Measurements from ENCODE around the gene RNF208. TPM values are rescaled to one million over a fixed set of nuclear protein-coding genes. Genes with fewer than 3 reads are reported as not detected.
"Not testable (repeated sequence)": the region's sequence is repeated elsewhere in the genome, so short reads cannot be mapped to it uniquely, and the experiment has no call there.

Gene RNF208
- total RNA-seq, 1 donor from 2014 or later = not detected

GRCh38 chr9:137240318-137240840 lies 18.3 kb upstream of the RNF208 start:
- H3K9ac ChIP-seq (ENCODE audit: low read depth in 1 of 3, low read length in 3 of 3) = peak overlapping the region; percentile 74 to 88 (median 75)
- peak overlapping the region; percentile 95 for H3K27ac ChIP-seq (ENCODE audit: low read depth, low read length)
- peaks cover 0 to 3% (median 0%) of the 10 kb centered on the region in 3 donors for H3K27me3 ChIP-seq (ENCODE audit: control insufficient read depth in 3 of 3, insufficient read depth in 3 of 3, low read length in 3 of 3)
- H3K4me1 ChIP-seq (ENCODE audit: control insufficient read depth in 3 of 3, insufficient read depth in 3 of 3, low read length in 3 of 3) = peaks cover 67 to 78% (median 69%) of the 10 kb centered on the region in 3 donors
- H3K4me3 ChIP-seq (ENCODE audit: low read length in 3 of 3) = peak overlapping the region; percentile 60 to 80 (median 79)
- peaks cover 18 to 24% (median 20%) of the 10 kb centered on the region in 3 donors for H3K36me3 ChIP-seq (ENCODE audit: control insufficient read depth in 3 of 3, insufficient read depth in 3 of 3, low read length in 3 of 3)
- no peaks in the 10 kb centered on the region for H3K9me3 ChIP-seq (ENCODE audit: control insufficient read depth in 3 of 3, low read length in 3 of 3)

GRCh38 chr9:137239541-137240200 lies 17.6 kb upstream of the RNF208 start:
- H3K9me3 ChIP-seq (ENCODE audit: control insufficient read depth in 3 of 3, low read length in 3 of 3); H3K27me3 ChIP-seq (ENCODE audit: control insufficient read depth in 3 of 3, insufficient read depth in 3 of 3, low read length in 3 of 3): not testable (repeated sequence)
- peak overlapping the region; percentile 60 to 80 (median 79) for H3K4me3 ChIP-seq (ENCODE audit: low read length in 3 of 3)
- peak overlapping the region; percentile 95 for H3K27ac ChIP-seq (ENCODE audit: low read depth, low read length)
- H3K36me3 ChIP-seq (ENCODE audit: control insufficient read depth in 3 of 3, insufficient read depth in 3 of 3, low read length in 3 of 3) = peaks cover 18 to 24% (median 20%) of the 10 kb centered on the region in 3 donors
- H3K4me1 ChIP-seq (ENCODE audit: control insufficient read depth in 3 of 3, insufficient read depth in 3 of 3, low read length in 3 of 3) = peaks cover 64 to 74% (median 66%) of the 10 kb centered on the region in 3 donors
- H3K9ac ChIP-seq (ENCODE audit: low read depth in 1 of 3, low read length in 3 of 3) = peak overlapping the region; percentile 74 to 88 (median 75)

- peaks cover 0 to 17% (median 9%) of the 10 kb centered on the region in 3 donors for H3K27me3 ChIP-seq (ENCODE audit: control insufficient read depth in 3 of 3, insufficient read depth in 3 of 3, low read length in 3 of 3)
- peaks cover 10 to 14% (median 12%) of the 10 kb centered on the region in 3 donors for H3K36me3 ChIP-seq (ENCODE audit: control insufficient read depth in 3 of 3, insufficient read depth in 3 of 3, low read length in 3 of 3)
- H3K27ac ChIP-seq (ENCODE audit: low read depth, low read length) = peak overlapping the region; percentile 81
- H3K4me3 ChIP-seq (ENCODE audit: low read length in 3 of 3) = peak overlapping the region in 1 of 3 donors; percentile 43
- no peaks in the 10 kb centered on the region for H3K9me3 ChIP-seq (ENCODE audit: control insufficient read depth in 3 of 3, low read length in 3 of 3)
- H3K4me1 ChIP-seq (ENCODE audit: control insufficient read depth in 3 of 3, insufficient read depth in 3 of 3, low read length in 3 of 3) = peaks cover 47 to 58% (median 52%) of the 10 kb centered on the region in 3 donors
- peak overlapping the region; percentile 64 to 74 (median 68) for H3K9ac ChIP-seq (ENCODE audit: low read depth in 1 of 3, low read length in 3 of 3)
Measured at GRCh38 chr9:137237759-137238726, 16.0 kb upstream of the RNF208 start.

- Histone ChIP-seq H3K36me3 (ENCODE audit: control insufficient read depth in 3 of 3, insufficient read depth in 3 of 3, low read length in 3 of 3) (peaks cover under 1 to 4% (median 1%) of the 10 kb centered on the region in 3 donors), H3K9ac (ENCODE audit: low read depth in 1 of 3, low read length in 3 of 3) (peak overlapping the region; percentile 64 to 74 (median 68)), H3K9me3 (ENCODE audit: control insufficient read depth in 3 of 3, low read length in 3 of 3) (no peaks in the 10 kb centered on the region), H3K27me3 (ENCODE audit: control insufficient read depth in 3 of 3, insufficient read depth in 3 of 3, low read length in 3 of 3) (peaks cover 0 to 21% (median 16%) of the 10 kb centered on the region in 3 donors), H3K4me1 (ENCODE audit: control insufficient read depth in 3 of 3, insufficient read depth in 3 of 3, low read length in 3 of 3) (peaks cover 37 to 47% (median 43%) of the 10 kb centered on the region in 3 donors), H3K27ac (ENCODE audit: low read depth, low read length) (peak overlapping the region; percentile 81), H3K4me3 (ENCODE audit: low read length in 3 of 3) (peak overlapping the region; percentile 48 to 64 (median 61))
Measured at GRCh38 chr9:137236936-137237421, 14.9 kb upstream of the RNF208 start.

GRCh38 chr9:137236238-137236935 lies 14.3 kb upstream of the RNF208 start:
- H3K36me3 ChIP-seq (ENCODE audit: control insufficient read depth in 3 of 3, insufficient read depth in 3 of 3, low read length in 3 of 3) = no peaks in the 10 kb centered on the region
- H3K4me1 ChIP-seq (ENCODE audit: control insufficient read depth in 3 of 3, insufficient read depth in 3 of 3, low read length in 3 of 3) = peaks cover 36 to 45% (median 42%) of the 10 kb centered on the region in 3 donors
- H3K9ac ChIP-seq (ENCODE audit: low read depth in 1 of 3, low read length in 3 of 3) = peak overlapping the region; percentile 64 to 74 (median 68)
- peak overlapping the region; percentile 48 to 64 (median 61) for H3K4me3 ChIP-seq (ENCODE audit: low read length in 3 of 3)
- peak overlapping the region; percentile 81 for H3K27ac ChIP-seq (ENCODE audit: low read depth, low read length)
- no peaks in the 10 kb centered on the region for H3K9me3 ChIP-seq (ENCODE audit: control insufficient read depth in 3 of 3, low read length in 3 of 3)
- peaks cover 1 to 27% (median 22%) of the 10 kb centered on the region in 3 donors for H3K27me3 ChIP-seq (ENCODE audit: control insufficient read depth in 3 of 3, insufficient read depth in 3 of 3, low read length in 3 of 3)

- Histone ChIP-seq H3K4me3 (ENCODE audit: low read length in 3 of 3) (peak overlapping the region in 2 of 3 donors; percentile 56 to 61), H3K9me3 (ENCODE audit: control insufficient read depth in 3 of 3, low read length in 3 of 3) (no peaks in the 10 kb centered on the region), H3K27me3 (ENCODE audit: control insufficient read depth in 3 of 3, insufficient read depth in 3 of 3, low read length in 3 of 3) (peaks cover 7 to 35% (median 30%) of the 10 kb centered on the region in 3 donors), H3K9ac (ENCODE audit: low read depth in 1 of 3, low read length in 3 of 3) (peak overlapping the region; percentile 33 to 74 (median 64)), H3K4me1 (ENCODE audit: control insufficient read depth in 3 of 3, insufficient read depth in 3 of 3, low read length in 3 of 3) (peaks cover 36 to 45% (median 42%) of the 10 kb centered on the region in 3 donors), H3K27ac (ENCODE audit: low read depth, low read length) (no peak overlapping the region), H3K36me3 (ENCODE audit: control insufficient read depth in 3 of 3, insufficient read depth in 3 of 3, low read length in 3 of 3) (no peaks in the 10 kb centered on the region)
Measured at GRCh38 chr9:137235424-137236237, 13.6 kb upstream of the RNF208 start.

GRCh38 chr9:137234758-137235423 lies 12.9 kb upstream of the RNF208 start:
- peaks cover 15 to 42% (median 37%) of the 10 kb centered on the region in 3 donors for H3K27me3 ChIP-seq (ENCODE audit: control insufficient read depth in 3 of 3, insufficient read depth in 3 of 3, low read length in 3 of 3)
- H3K9me3 ChIP-seq (ENCODE audit: control insufficient read depth in 3 of 3, low read length in 3 of 3) = no peaks in the 10 kb centered on the region
- H3K9ac ChIP-seq (ENCODE audit: low read depth in 1 of 3, low read length in 3 of 3) = no peak overlapping the region
- H3K4me1 ChIP-seq (ENCODE audit: control insufficient read depth in 3 of 3, insufficient read depth in 3 of 3, low read length in 3 of 3) = peaks cover 33 to 45% (median 40%) of the 10 kb centered on the region in 3 donors
- no peak overlapping the region for H3K27ac ChIP-seq (ENCODE audit: low read depth, low read length)
- H3K36me3 ChIP-seq (ENCODE audit: control insufficient read depth in 3 of 3, insufficient read depth in 3 of 3, low read length in 3 of 3) = no peaks in the 10 kb centered on the region
- no peak overlapping the region for H3K4me3 ChIP-seq (ENCODE audit: low read length in 3 of 3)

GRCh38 chr9:137234055-137234697 lies 12.1 kb upstream of the RNF208 start:
- Histone ChIP-seq H3K9ac (ENCODE audit: low read depth in 1 of 3, low read length in 3 of 3) (no peak overlapping the region), H3K9me3 (ENCODE audit: control insufficient read depth in 3 of 3, low read length in 3 of 3) (no peaks in the 10 kb centered on the region), H3K4me3 (ENCODE audit: low read length in 3 of 3) (no peak overlapping the region), H3K27ac (ENCODE audit: low read depth, low read length) (no peak overlapping the region), H3K4me1 (ENCODE audit: control insufficient read depth in 3 of 3, insufficient read depth in 3 of 3, low read length in 3 of 3) (peaks cover 32 to 41% (median 37%) of the 10 kb centered on the region in 3 donors), H3K36me3 (ENCODE audit: control insufficient read depth in 3 of 3, insufficient read depth in 3 of 3, low read length in 3 of 3) (no peaks in the 10 kb centered on the region), H3K27me3 (ENCODE audit: control insufficient read depth in 3 of 3, insufficient read depth in 3 of 3, low read length in 3 of 3) (peaks cover 22 to 47% (median 42%) of the 10 kb centered on the region in 3 donors)
